ENCODE results near the gene ATP5PO.
A peak's percentile ranks its signal among the peaks of the same experiment; 100 is the strongest.

ATP5PO gene, protein sequence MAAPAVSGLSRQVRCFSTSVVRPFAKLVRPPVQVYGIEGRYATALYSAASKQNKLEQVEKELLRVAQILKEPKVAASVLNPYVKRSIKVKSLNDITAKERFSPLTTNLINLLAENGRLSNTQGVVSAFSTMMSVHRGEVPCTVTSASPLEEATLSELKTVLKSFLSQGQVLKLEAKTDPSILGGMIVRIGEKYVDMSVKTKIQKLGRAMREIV

DNA sequence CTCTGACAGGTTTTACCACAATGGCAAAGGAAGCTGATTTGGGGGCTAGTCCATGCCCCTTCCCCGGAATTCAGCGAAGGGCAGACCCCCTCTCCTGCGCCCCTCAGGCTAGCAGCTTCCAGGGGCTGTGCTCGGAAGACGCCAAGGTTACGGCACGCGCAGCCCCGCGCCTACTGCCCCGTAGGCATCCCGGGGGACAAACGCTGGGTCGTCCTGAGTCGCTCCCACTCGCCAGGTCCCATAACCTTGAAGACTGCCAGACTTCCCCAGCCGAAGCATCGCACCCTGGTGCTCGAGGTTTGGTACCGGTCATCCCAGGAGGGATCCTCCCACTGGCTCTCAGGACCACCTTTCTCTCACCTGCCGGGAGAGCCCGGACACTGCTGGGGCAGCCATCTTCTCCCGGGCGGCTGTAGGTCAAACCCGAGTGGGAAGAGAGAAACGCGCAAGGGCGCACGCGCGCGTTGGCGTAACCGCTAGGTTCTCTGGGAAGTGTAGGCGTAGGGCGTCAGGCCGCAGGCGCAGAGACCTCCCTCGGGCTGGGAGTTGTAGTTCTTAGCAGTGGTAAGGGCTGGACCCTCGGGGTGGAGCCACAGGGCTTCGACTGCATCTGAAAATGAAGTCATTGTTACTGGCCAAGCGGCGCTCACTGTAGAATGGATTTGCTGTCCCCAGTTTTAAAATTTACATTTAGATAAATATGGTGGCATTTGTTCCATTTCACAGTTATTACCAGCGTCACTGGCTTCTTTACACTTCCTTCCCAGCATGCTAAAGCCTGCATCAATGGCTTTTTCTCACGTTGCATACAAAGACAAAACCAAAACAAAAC is at the start of gene ATP5PO:
ATP5PO (minus strand) TSS at position 437 of the 832 bp plus-strand sequence; CDS start at position 396, 41 bp downstream.
- DNase-seq (ENCODE audit: low read depth in 2 of 2): peak; percentile 92 to 96

GRCh38 chr21:33964706-33965325 is 49.2 kb upstream of the ATP5PO start:
- no peak for DNase-seq (ENCODE audit: low read depth in 2 of 2)

- DNase-seq (ENCODE audit: low read depth in 2 of 2): no peak
Measured at GRCh38 chr21:33963848-33964555, 48.4 kb upstream of the ATP5PO start.

DNA sequence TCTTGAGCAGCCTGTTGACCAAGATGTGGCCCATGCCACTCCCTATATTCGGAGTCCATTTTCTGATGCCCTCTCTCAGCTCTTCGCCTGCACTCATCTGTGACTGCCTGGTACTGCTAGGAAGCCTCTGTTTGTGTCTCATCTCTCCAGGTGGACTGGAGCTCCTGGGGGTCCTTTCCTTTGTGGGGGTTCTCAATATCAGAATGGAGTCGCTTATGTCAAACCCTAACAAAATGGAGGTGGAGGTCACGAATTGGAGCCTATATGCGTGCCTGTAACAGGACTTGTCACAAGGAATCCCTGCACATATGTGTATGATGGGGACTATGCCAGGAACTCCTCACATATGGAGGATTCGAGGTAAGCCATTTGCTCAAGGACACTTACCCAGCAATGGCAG is 46.7 kb upstream of the ATP5PO start:
- DNase-seq (ENCODE audit: low read depth in 2 of 2): no peak

DNA sequence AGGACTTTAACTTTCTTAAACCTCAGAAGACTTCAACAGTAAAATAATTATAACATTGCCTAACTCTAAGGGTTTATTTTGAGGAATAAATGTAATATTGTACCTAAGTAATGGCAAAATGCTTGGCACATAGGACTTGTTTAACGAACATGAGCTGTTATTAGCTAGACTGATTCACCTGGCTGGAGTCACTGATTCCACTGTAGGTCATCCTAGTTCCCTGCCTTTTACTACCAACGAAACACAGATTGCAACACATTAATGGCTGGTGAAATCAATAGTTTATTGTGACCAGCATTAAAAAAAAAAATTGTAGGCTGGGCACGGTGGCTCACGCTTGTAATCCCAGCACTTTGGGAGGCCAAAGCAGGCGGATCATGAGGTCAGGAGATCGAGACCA is 45.5 kb upstream of the ATP5PO start:
- DNase-seq (ENCODE audit: low read depth in 2 of 2): no peak

DNA sequence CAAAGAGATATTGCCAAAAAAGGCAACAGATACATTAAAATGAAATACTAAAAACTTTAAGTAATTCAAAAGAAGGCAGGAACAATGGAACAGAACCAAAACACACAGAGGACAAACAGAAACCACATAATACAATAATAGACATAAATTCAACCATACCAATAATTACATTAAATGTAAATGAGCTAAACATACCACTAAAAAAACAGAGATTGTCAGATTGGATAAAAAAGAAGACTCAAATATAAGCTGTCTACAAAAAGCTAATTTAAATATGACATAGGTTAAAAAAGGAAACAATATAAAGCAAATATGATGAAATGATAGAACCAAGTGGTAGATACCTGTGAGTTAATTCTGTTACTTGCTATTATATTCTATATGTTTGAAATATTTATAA is 44.1 kb upstream of the ATP5PO start:
- no peak for DNase-seq (ENCODE audit: low read depth in 2 of 2)

DNA sequence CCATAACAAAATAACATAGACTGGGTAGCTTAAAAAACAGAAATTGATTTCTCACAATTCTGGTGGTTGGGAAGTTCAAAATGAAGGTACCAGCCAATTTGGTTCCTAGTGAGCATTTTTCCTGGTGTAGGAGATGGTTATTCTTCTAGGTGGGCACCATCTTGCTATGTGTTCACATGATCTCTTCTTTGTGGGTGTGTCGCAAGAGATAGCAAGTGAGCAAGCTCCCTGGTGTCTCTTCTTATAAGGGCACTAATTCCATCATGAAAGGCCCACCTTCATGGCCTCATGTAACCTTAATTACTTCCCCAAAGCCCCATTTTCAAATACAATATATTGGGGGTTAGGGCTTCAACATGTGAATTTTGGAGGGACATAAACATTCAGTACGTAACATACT is 38.8 kb upstream of the ATP5PO start:
- no peak for DNase-seq (ENCODE audit: low read depth in 2 of 2)

GRCh38 chr21:33951276-33952178 is 35.9 kb upstream of the ATP5PO start:
- no peak for DNase-seq (ENCODE audit: low read depth in 2 of 2)

GRCh38 chr21:33950431-33951079 is 35.0 kb upstream of the ATP5PO start:
- no peak for DNase-seq (ENCODE audit: low read depth in 2 of 2)

GRCh38 chr21:33949516-33950430 is 34.2 kb upstream of the ATP5PO start:
- peak in 1 of 2 donors; percentile 28 for DNase-seq (ENCODE audit: low read depth in 2 of 2)

DNA sequence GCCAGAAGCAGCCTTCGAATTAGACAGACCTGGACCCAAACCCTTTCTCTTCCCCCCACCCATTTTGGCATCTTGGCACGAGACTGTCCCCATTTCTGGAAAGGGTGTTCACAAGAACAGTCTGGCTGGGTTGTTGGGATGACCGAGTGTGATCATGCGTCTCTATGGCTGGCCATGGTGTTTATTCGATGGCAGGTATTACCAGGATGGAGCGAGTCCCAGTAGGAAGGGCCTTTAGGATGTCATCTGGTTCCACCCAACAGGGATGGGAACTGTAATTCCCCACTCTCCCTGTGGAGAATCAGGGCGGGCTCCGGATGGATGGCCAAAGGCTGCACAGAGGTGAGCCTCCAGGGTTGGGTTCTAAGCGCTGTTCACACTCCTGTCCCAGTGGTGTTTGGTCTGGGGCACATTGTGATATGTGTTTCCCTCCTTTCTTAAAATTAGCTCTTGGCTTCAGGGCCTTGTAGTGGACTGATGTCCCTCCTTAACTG is 33.4 kb upstream of the ATP5PO start:
- no peak for DNase-seq (ENCODE audit: low read depth in 2 of 2)

DNA sequence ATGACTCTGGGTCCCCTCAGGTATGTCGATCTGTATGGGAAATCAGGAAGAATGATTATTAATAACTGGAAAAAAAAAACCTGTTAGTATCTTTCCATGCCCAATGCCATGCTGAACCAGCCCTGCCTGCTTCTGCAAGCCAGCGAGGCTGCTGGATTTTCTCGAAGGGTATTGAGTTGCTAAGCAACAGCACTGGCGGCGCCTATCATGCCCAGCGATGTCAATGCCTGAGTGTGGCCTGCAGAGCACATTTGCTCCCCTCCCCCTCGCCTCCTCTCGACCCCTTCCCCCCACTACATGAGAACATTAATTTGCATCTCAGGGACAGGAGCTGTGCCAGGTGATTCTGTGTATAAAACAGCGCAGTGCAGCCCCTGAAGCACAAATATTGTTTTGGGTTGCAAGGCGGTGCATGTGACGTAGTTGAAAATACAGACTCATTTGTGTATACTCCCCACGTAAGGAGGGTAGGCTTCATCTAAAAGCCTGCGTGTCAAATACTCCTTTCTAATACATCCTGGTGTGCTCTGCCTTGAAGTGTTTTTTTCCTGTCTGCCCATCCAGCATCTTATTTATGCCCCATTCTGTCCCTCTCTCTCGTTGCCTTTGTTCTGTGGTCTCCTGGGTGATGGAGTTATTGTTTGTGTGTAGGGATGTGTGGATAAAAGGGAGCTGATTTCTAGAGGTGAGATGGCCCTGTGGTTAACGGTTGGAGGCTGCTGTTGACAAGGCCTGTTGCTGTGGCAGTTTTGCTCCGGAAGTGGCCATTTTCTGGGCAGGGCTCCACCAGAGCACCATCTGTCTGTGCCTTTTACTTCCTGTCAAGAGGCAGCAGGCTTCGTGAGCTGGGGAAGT is 32.7 kb upstream of the ATP5PO start:
- peak; percentile 63 to 66 for DNase-seq (ENCODE audit: low read depth in 2 of 2)

- peak; percentile 64 to 71 for DNase-seq (ENCODE audit: low read depth in 2 of 2)
Measured at GRCh38 chr21:33947451-33948095, 32.0 kb upstream of the ATP5PO start.

DNA sequence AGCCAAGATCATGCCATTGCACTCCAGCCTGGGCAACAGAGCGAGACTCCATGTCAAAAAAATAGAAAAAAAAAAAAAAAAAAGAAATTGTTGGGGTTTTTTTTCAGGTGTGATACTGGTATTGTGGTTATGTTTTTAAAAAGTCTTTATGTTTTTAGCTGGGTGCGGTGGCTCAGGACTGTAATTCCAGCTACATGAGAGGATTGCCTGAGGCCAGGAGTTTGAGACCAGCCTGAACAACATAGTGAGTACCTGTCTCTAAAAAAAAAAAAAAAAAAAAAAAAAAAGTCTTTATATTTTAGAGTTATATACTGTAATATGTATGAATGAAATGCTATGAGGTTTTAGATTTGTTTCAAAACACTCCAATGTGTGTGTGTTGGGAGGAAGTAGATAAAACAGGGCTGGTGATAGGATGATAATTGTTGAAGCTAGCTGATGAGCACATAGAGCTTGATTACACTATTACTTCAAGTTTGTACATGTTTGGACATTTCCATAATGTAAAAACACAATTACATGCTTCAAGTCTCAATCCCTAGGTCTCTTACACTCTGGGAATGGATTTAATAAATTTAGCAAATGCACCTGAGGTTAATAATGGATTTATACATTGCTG is 30.2 kb upstream of the ATP5PO start:
- DNase-seq (ENCODE audit: low read depth in 2 of 2): no peak

- DNase-seq (ENCODE audit: low read depth in 2 of 2): no peak
Measured at GRCh38 chr21:33944185-33944763, 28.7 kb upstream of the ATP5PO start.

GRCh38 chr21:33943293-33943692 is 27.7 kb upstream of the ATP5PO start:
- no peak for DNase-seq (ENCODE audit: low read depth in 2 of 2)

GRCh38 chr21:33942426-33942825 is 26.8 kb upstream of the ATP5PO start:
- no peak for DNase-seq (ENCODE audit: low read depth in 2 of 2)

All from stimulated activated CD8-positive, alpha-beta memory T cell treated with anti-CD3 and anti-CD28 coated beads, Interleukin-2, amount 100 ng/mL, for 1 hour (primary cell).